Measurements from ENCODE around the gene EVA1C. TPM values are rescaled to one million over a fixed set of nuclear protein-coding genes. Genes with fewer than 3 reads are reported as not detected.

The EVA1C gene
- total RNA-seq, 3 donors from 2014 or later (not counting 1 experiment from before 2014, with no cell fraction given) = 14.7 to 27.8 (median 15.8) TPM

DNA sequence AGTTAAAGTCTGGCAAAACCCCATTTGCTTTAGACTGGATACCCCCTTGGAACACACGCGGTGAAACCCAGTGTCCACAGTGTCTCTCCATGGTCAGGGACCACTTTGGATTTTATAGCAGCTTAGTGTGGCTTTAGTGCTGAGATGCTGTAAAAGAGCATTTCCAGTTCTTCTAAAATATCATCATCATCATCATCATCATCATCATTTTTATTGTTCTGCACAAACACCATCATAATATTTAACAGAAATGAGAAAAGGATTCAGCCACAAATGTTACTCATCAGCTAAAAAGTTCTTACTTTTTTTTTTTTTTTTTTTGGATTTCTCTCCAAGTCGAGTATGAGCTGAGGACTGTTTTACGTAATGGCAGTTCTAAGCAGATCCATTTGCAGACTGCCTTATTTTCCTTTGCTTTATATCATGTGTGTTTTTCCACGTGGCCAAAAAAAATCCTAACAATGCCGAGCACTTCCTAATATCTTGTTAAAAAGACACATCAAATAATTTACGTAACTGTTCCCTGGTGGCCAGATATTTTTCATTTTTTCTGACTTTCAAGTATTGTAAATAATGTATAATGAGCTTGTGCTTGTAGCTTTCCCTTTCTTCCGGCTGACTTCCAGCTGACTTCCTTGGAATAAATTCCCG, 62.8 kb downstream of the EVA1C start:
- intact Hi-C loops (cut with micrococcal nuclease) = no loop called here
- Histone ChIP-seq H3K4me1 (ENCODE audit: control insufficient read depth, insufficient read depth, low read length) (peaks cover 3% of the 10 kb centered on the region), H3K9me3 (ENCODE audit: control insufficient read depth, insufficient read depth, low read length) (no peaks in the 10 kb centered on the region), H3K4me3 (ENCODE audit: low read length) (no peak overlapping the region), H3K27me3 (ENCODE audit: control insufficient read depth, insufficient read depth, low read length) (no peaks in the 10 kb centered on the region), H3K27ac (ENCODE audit: low read length) (no peak overlapping the region), H3K36me3 (ENCODE audit: control insufficient read depth, insufficient read depth, low read length) (peaks cover 2% of the 10 kb centered on the region)
- no peak for DNase-seq
- Mint-ChIP-seq H3K36me3 (peaks cover 9% of the 10 kb centered on the region), H3K27ac (peak overlapping the region in 1 of 2 donors; percentile 51), H3K27me3 (ENCODE audit: low read depth in 2 of 2) (no peaks in the 10 kb centered on the region), H3K9me3 (no peaks in the 10 kb centered on the region), H3K4me3 (no peak overlapping the region), H3K4me1 (peaks cover 9 to 16% of the 10 kb centered on the region in 2 donors)
- no peak for ATAC-seq
- 92% methylated on average over 8 of the region's 9 CpGs for WGBS (ENCODE audit: insufficient coverage)
- TF ChIP-seq, protein P1, sequence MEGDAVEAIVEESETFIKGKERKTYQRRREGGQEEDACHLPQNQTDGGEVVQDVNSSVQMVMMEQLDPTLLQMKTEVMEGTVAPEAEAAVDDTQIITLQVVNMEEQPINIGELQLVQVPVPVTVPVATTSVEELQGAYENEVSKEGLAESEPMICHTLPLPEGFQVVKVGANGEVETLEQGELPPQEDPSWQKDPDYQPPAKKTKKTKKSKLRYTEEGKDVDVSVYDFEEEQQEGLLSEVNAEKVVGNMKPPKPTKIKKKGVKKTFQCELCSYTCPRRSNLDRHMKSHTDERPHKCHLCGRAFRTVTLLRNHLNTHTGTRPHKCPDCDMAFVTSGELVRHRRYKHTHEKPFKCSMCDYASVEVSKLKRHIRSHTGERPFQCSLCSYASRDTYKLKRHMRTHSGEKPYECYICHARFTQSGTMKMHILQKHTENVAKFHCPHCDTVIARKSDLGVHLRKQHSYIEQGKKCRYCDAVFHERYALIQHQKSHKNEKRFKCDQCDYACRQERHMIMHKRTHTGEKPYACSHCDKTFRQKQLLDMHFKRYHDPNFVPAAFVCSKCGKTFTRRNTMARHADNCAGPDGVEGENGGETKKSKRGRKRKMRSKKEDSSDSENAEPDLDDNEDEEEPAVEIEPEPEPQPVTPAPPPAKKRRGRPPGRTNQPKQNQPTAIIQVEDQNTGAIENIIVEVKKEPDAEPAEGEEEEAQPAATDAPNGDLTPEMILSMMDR (IDR thresholded peaks at IDR 0.05) = no peak

GRCh38 chr21:32476661-32477423, 64.3 kb downstream of the EVA1C start:
- H3K27ac Mint-ChIP-seq = no peak overlapping the region
- H3K27me3 ChIP-seq (ENCODE audit: control insufficient read depth, insufficient read depth, low read length) = no peaks in the 10 kb centered on the region
- no peaks in the 10 kb centered on the region for H3K27me3 Mint-ChIP-seq (ENCODE audit: low read depth in 2 of 2)
- TF ChIP-seq, protein P1 (IDR thresholded peaks at IDR 0.05) = no peak
- DNase-seq (no peak), ATAC-seq (no peak)
- peaks cover 4% of the 10 kb centered on the region for H3K4me1 ChIP-seq (ENCODE audit: control insufficient read depth, insufficient read depth, low read length)
- no peak overlapping the region for H3K4me3 ChIP-seq (ENCODE audit: low read length)
- H3K9me3 ChIP-seq (ENCODE audit: control insufficient read depth, insufficient read depth, low read length) = no peaks in the 10 kb centered on the region
- H3K36me3 ChIP-seq (ENCODE audit: control insufficient read depth, insufficient read depth, low read length) = no peaks in the 10 kb centered on the region
- no peak overlapping the region for H3K4me3 Mint-ChIP-seq
- H3K27ac ChIP-seq (ENCODE audit: low read length) = no peak overlapping the region
- intact Hi-C loops (cut with micrococcal nuclease) = no loop called here
- peaks cover 13 to 25% of the 10 kb centered on the region in 2 donors for H3K4me1 Mint-ChIP-seq
- no peaks in the 10 kb centered on the region for H3K9me3 Mint-ChIP-seq
- peaks cover 9% of the 10 kb centered on the region for H3K36me3 Mint-ChIP-seq
- WGBS (ENCODE audit: insufficient coverage) = 91% methylated on average over 12 of the region's 13 CpGs

GRCh38 chr21:32477424-32477745, 64.9 kb downstream of the EVA1C start:
- H3K27me3 ChIP-seq (ENCODE audit: control insufficient read depth, insufficient read depth, low read length) = no peaks in the 10 kb centered on the region
- H3K9me3 ChIP-seq (ENCODE audit: control insufficient read depth, insufficient read depth, low read length) = no peaks in the 10 kb centered on the region
- 77% methylated on average over 5 of the region's 9 CpGs for WGBS (ENCODE audit: insufficient coverage)
- DNase-seq (no peak), ATAC-seq (no peak)
- peaks cover 19 to 30% of the 10 kb centered on the region in 2 donors for H3K4me1 Mint-ChIP-seq
- intact Hi-C loops (cut with micrococcal nuclease) = no loop called here
- peaks cover 9% of the 10 kb centered on the region for H3K4me1 ChIP-seq (ENCODE audit: control insufficient read depth, insufficient read depth, low read length)
- H3K27ac ChIP-seq (ENCODE audit: low read length) = no peak overlapping the region
- H3K36me3 Mint-ChIP-seq = peaks cover 9% of the 10 kb centered on the region
- H3K9me3 Mint-ChIP-seq = no peaks in the 10 kb centered on the region
- H3K27ac Mint-ChIP-seq = no peak overlapping the region
- H3K4me3 ChIP-seq (ENCODE audit: low read length) = no peak overlapping the region
- H3K27me3 Mint-ChIP-seq (ENCODE audit: low read depth in 2 of 2) = no peaks in the 10 kb centered on the region
- no peak overlapping the region for H3K4me3 Mint-ChIP-seq
- TF ChIP-seq, protein P1 (IDR thresholded peaks at IDR 0.05) = no peak
- H3K36me3 ChIP-seq (ENCODE audit: control insufficient read depth, insufficient read depth, low read length) = no peaks in the 10 kb centered on the region

All from natural killer cell (primary cell).